Measurements from ENCODE around the gene SORBS1.

DNA sequence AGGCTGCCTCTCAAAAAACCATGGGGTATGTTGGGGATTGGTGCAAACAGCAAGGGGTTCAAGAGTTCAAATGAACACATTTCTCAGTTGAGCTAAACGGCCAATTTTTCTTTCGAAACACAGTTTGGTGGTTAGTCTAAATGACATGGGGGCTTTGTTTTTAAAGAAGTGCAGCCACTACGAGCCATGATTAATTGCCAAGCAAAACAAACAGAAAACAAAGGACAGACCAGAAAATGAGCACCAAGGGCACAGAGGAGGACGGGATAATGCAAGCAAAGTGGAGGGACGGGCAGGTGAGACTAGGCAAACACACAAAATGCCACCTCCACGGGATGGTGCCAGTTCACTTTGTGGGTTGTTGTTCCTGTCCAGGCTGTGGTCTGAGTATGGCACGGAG, 205.9 kb downstream of the SORBS1 start:
- TF ChIP-seq EZH2 (IDR thresholded peaks at IDR 0.05; ENCODE audit: borderline replicate concordance, low read depth, low read length, poor library complexity, severe bottlenecking): no peak
- TF ChIP-seq, protein P1, sequence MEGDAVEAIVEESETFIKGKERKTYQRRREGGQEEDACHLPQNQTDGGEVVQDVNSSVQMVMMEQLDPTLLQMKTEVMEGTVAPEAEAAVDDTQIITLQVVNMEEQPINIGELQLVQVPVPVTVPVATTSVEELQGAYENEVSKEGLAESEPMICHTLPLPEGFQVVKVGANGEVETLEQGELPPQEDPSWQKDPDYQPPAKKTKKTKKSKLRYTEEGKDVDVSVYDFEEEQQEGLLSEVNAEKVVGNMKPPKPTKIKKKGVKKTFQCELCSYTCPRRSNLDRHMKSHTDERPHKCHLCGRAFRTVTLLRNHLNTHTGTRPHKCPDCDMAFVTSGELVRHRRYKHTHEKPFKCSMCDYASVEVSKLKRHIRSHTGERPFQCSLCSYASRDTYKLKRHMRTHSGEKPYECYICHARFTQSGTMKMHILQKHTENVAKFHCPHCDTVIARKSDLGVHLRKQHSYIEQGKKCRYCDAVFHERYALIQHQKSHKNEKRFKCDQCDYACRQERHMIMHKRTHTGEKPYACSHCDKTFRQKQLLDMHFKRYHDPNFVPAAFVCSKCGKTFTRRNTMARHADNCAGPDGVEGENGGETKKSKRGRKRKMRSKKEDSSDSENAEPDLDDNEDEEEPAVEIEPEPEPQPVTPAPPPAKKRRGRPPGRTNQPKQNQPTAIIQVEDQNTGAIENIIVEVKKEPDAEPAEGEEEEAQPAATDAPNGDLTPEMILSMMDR (conservative IDR thresholded peaks at IDR 0.05; ENCODE audit: low read depth, low read length): no peak

Measured in A673 (cell line).